Measurements from ENCODE around the gene GRPEL1.

Gene GRPEL1

DNA sequence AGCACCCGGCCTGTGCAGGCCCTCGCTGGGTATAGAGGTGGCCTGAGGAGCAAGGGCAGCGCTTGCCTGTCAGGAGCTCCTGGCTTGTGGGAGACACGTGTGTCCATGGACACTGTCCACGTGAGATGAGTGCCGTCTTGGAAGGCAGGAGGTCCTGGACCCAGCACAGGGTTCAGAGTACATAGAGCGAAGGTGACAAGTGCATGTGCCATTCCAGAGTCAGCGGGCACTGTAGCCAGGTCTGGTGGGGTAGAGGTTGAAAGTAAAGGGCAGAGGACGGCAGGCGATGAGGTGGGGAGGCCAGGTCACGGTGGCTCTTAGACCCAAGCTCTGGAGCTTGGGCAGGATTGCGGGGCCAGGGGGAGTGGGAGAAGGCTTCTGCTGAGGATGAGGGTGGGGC, 53.0 kb downstream of the GRPEL1 start:
- Histone ChIP-seq H3K4me3 (replicated peaks; ENCODE audit: insufficient read depth, low read length) (no peak overlapping the region), H3K27me3 (ENCODE audit: insufficient read depth, poor library complexity, severe bottlenecking) (no peaks in the 10 kb centered on the region), H3K27ac (replicated peaks) (no peak overlapping the region)
- DNase-seq (ENCODE audit: low read depth in 1 of 2, low spot score in 1 of 2) = no peak
- TF ChIP-seq CTCF (IDR thresholded peaks at IDR 0.05; ENCODE audit: insufficient read depth, low read length) = no peak
- TF ChIP-seq REST (IDR thresholded peaks at IDR 0.05; ENCODE audit: insufficient replicate concordance, low read depth) = no peak
- TF ChIP-seq POLR2AphosphoS5 (IDR thresholded peaks at IDR 0.05; ENCODE audit: low read depth) = no peak
- TF ChIP-seq GABPA (IDR thresholded peaks at IDR 0.05; ENCODE audit: low read depth) = no peak
- no peak for TF ChIP-seq SPI1 (IDR thresholded peaks at IDR 0.05; ENCODE audit: borderline replicate concordance, low read depth)

DNA sequence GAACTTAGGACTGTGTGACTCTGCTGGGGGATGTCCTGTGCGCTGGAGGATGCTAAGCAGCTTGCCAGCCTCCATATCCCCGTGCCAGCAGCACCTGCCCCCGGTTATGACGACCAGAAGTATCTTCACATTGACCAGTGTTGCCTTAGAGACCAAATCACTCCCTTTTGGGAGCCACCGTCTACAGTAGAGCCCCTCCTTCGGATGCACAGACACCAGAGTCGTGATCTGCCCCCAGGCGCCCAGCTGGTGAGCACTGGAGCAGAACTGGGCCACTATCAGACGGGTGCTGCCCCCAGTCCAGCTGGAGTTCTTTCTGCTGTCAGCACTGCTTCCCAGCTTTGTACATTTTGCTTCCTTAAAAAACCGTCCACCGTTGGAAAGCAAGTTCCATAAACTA, 54.7 kb downstream of the GRPEL1 start:
- no peak for DNase-seq (ENCODE audit: low read depth in 1 of 2, low spot score in 1 of 2)
- Histone ChIP-seq H3K27ac (replicated peaks) (no peak overlapping the region), H3K4me3 (replicated peaks; ENCODE audit: insufficient read depth, low read length) (no peak overlapping the region), H3K27me3 (ENCODE audit: insufficient read depth, poor library complexity, severe bottlenecking) (no peaks in the 10 kb centered on the region)
- TF ChIP-seq REST (IDR thresholded peaks at IDR 0.05; ENCODE audit: insufficient replicate concordance, low read depth) = no peak
- TF ChIP-seq CTCF (IDR thresholded peaks at IDR 0.05; ENCODE audit: insufficient read depth, low read length) = no peak
- no peak for TF ChIP-seq GABPA (IDR thresholded peaks at IDR 0.05; ENCODE audit: low read depth)
- no peak for TF ChIP-seq SPI1 (IDR thresholded peaks at IDR 0.05; ENCODE audit: borderline replicate concordance, low read depth)
- TF ChIP-seq POLR2AphosphoS5 (IDR thresholded peaks at IDR 0.05; ENCODE audit: low read depth) = no peak

DNA sequence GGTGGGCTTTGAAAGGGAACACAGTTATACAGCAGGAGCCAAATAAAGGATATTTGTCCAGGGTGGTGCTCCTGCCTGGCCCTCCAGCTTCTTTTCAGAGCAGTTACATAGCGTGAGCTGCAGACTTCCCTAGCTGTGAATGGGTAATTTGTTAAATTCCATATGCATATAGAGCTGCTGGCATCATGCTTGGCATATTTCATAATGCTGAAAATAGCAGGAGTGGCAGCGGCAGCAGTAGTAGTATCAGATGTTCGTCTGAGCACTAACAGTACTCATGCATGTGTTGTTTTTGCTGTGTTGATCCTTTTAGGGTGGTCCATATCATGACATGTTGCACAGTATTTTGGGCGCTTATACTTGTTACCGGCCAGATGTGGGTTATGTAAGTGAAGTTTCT, 58.3 kb downstream of the GRPEL1 start:
- TF ChIP-seq GABPA (IDR thresholded peaks at IDR 0.05; ENCODE audit: low read depth) (no peak), SPI1 (IDR thresholded peaks at IDR 0.05; ENCODE audit: borderline replicate concordance, low read depth) (no peak), REST (IDR thresholded peaks at IDR 0.05; ENCODE audit: insufficient replicate concordance, low read depth) (no peak), CTCF (IDR thresholded peaks at IDR 0.05; ENCODE audit: insufficient read depth, low read length) (no peak), POLR2AphosphoS5 (IDR thresholded peaks at IDR 0.05; ENCODE audit: low read depth) (no peak)
- no peak for DNase-seq (ENCODE audit: low read depth in 1 of 2, low spot score in 1 of 2)
- no peak overlapping the region for H3K27ac ChIP-seq (replicated peaks)
- H3K4me3 ChIP-seq (replicated peaks; ENCODE audit: insufficient read depth, low read length) = no peak overlapping the region
- H3K27me3 ChIP-seq (ENCODE audit: insufficient read depth, poor library complexity, severe bottlenecking) = no peaks in the 10 kb centered on the region

Data from HL-60 (cell line).